ENCODE results near the gene RBM15B. TPM values are rescaled to one million over a fixed set of nuclear protein-coding genes. Genes with fewer than 3 reads are reported as not detected.

Gene RBM15B
- total RNA-seq, 1 experiment from 2014 or later, result 61.1 TPM

DNA sequence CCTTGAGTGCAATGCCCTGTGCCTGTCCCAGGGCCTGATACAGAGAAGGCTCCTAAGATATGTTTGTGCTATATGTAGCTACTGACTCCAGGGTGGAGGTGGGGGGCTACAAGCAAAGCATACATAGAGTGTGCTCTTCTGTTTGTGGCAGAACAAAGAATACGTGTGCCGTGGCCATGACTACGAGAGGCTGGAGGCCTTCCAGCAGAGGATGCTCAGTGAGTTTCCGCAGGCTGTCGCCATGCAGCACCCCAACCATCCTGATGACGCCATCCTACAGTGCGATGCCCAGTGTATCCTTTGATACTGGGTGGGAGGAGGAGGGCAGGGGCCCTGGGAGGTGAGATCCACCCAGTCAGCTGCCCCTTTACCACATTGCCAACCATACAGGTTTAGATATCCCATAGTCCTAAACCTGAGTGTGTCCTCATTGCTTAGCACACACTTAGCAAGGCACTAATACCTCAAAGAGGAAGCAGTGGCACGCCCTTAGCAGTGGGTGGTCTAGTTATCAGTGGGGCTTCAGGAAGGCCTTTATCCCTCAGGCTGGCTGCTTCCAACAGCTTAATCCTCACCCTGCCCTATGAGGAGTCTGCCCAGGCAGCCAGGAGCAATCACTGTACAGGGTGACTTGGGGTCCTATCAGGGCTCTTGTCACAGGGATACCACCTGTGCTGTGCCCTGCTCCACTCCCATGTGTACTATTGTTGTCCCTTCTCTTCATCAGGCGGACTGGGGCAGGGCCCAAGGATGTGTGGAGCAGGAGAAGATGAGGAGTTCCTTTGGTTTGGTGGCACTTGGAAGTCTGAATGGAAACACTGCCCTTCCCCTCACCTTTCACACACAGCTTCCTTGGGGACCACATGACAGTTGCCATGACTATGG lies 36.1 kb upstream of the RBM15B start:
- Histone ChIP-seq H3K56ac (ENCODE audit: insufficient read length, low read depth, low read length) (no peak overlapping the region), H2BK5ac (ENCODE audit: insufficient read length, low read length) (no peak overlapping the region), H4K8ac (replicated peaks; ENCODE audit: insufficient read length, low read depth, low read length) (no peak overlapping the region), H3K4ac (ENCODE audit: low read depth, low read length) (no peak overlapping the region), H3K4me1 (ENCODE audit: insufficient read depth, low read length) (no peaks in the 10 kb centered on the region), H4K20me1 (ENCODE audit: control insufficient read depth, insufficient read depth, insufficient read length) (no peaks in the 10 kb centered on the region), H2BK20ac (ENCODE audit: low read depth, low read length, poor library complexity, severe bottlenecking) (no peak overlapping the region), H2BK15ac (ENCODE audit: low read depth, low read length) (no peak overlapping the region), H3K4me2 (ENCODE audit: insufficient read depth, insufficient read length, low read length) (no peak overlapping the region), H2AFZ (ENCODE audit: low read length) (no peak overlapping the region), H3K27ac (ENCODE audit: insufficient read length, low read depth, low read length) (no peak overlapping the region), H2AK5ac (ENCODE audit: insufficient read length, low read length) (no peak overlapping the region), H3K23me2 (ENCODE audit: insufficient read length, low read depth, low read length, poor library complexity, severe bottlenecking) (no peaks in the 10 kb centered on the region), H3K79me1 (ENCODE audit: insufficient read depth, low read depth, low read length, poor library complexity, severe bottlenecking) (no peaks in the 10 kb centered on the region), H3K27me3 (ENCODE audit: insufficient read depth, low read length) (no peaks in the 10 kb centered on the region), H3K18ac (ENCODE audit: insufficient read length, low read depth, low read length) (no peak overlapping the region), H2BK12ac (ENCODE audit: insufficient read length, low read depth, low read length) (no peak overlapping the region), H3T11ph (ENCODE audit: low read length) (no peak overlapping the region), H3K9me3 (ENCODE audit: control insufficient read depth, low read depth, low read length) (no peaks in the 10 kb centered on the region), H3K79me2 (ENCODE audit: insufficient read depth, low read length) (no peaks in the 10 kb centered on the region), H4K5ac (ENCODE audit: insufficient read length, low read depth, low read length) (no peak overlapping the region), H3K23ac (ENCODE audit: insufficient read length, low read depth, low read length) (no peak overlapping the region), H3K14ac (ENCODE audit: insufficient read depth, low read length) (no peak overlapping the region), H4K91ac (ENCODE audit: insufficient read length, low read depth, low read length) (no peak overlapping the region), H3K9ac (ENCODE audit: extremely low read depth, insufficient read length, low read length) (no peak overlapping the region), H2BK120ac (ENCODE audit: low read depth, low read length, poor library complexity, severe bottlenecking) (no peak overlapping the region)
- H3K4me3 Mint-ChIP-seq, result no peak overlapping the region
- TF ChIP-seq, protein P1, sequence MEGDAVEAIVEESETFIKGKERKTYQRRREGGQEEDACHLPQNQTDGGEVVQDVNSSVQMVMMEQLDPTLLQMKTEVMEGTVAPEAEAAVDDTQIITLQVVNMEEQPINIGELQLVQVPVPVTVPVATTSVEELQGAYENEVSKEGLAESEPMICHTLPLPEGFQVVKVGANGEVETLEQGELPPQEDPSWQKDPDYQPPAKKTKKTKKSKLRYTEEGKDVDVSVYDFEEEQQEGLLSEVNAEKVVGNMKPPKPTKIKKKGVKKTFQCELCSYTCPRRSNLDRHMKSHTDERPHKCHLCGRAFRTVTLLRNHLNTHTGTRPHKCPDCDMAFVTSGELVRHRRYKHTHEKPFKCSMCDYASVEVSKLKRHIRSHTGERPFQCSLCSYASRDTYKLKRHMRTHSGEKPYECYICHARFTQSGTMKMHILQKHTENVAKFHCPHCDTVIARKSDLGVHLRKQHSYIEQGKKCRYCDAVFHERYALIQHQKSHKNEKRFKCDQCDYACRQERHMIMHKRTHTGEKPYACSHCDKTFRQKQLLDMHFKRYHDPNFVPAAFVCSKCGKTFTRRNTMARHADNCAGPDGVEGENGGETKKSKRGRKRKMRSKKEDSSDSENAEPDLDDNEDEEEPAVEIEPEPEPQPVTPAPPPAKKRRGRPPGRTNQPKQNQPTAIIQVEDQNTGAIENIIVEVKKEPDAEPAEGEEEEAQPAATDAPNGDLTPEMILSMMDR (conservative IDR thresholded peaks at IDR 0.05), result no peak
- no peak for DNase-seq
- H3K27ac Mint-ChIP-seq, result peak overlapping the region in 2 of 3 experiments; percentile 52 to 55; a peak in 3 of 7 replicates
- peaks cover 0 to 17% (median 0%) of the 10 kb centered on the region in 3 experiments; a peak in 2 of 7 replicates for H3K36me3 Mint-ChIP-seq (ENCODE audit: insufficient read depth in 1 of 3, low read depth in 3 of 3)
- H3K27me3 Mint-ChIP-seq (ENCODE audit: low read depth), result no peaks in the 10 kb centered on the region
- H3K9me3 Mint-ChIP-seq, result no peaks in the 10 kb centered on the region
- H3K4me1 Mint-ChIP-seq, result peaks cover 0 to 7% of the 10 kb centered on the region in 2 experiments; a peak in 2 of 4 replicates
- no CpG with 5 or more reads among the region's 9 CpGs for WGBS (ENCODE audit: extremely low coverage, insufficient read length, low lambda C conversion rate)
